GM23248 (cell line): ENCODE measurements around the gene ZNF470.

Experiments used
- EZH2 ChIP-seq: fragments of 200-600 bp; sonication (generic); IDR thresholded peaks from 2 replicates; pipeline ENCODE4 v1.6.1; 2018; ENCODE audit warnings: antibody characterized with exemption, mild to moderate bottlenecking; ENCODE audit not compliant: insufficient read depth, poor library complexity, severe bottlenecking
- EZH2phosphoT487 ChIP-seq: fragments of 200-600 bp; sonication (generic); IDR thresholded peaks from 2 replicates; pipeline ENCODE4 v1.6.1; 2018; ENCODE audit warnings: antibody characterized with exemption, moderate library complexity, mild to moderate bottlenecking, low read depth; ENCODE audit not compliant: insufficient read depth

DNA sequence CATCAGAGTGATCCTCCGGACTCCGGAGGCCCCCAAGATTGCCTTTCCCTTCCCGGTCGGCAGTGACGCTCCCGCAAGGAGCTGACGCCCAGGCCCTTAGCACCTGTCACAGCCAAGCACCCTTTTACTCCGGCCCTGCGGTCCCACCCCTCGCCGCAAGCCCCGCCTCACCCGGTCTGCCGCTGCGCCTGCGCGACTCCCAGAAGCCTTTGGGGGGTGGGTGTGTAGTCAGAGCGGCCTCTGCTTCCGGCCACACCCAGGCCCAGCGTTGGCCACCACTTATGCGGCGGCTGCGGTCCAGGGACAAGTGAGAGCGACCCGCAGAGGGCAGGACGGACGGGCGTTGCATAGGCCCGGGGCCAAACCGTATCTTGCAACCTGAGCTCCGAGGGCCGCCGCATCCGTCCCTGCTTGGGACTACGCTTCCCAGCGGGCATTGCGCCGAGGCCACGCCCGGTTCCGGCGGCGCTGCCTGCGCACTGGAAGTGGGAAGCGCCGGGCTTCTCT is 29.0 kb upstream of the ZNF470 start:
- TF ChIP-seq EZH2 (no peak), EZH2phosphoT487 (no peak)
